HG03175 (cell line): ENCODE measurements around the gene AGPAT1.
"Not testable (repeated sequence)": the region's sequence is repeated elsewhere in the genome, so short reads cannot be mapped to it uniquely, and the experiment has no call there.

Source experiments
- ATAC-seq: cut with Tn5 transposase; IDR thresholded peaks from one replicate; pipeline ENCODE4 v1.9.1; 2021; ENCODE audit warnings: mild to moderate bottlenecking, moderate library complexity; ENCODE audit not compliant: unreplicated experiment

Gene AGPAT1

GRCh38 chr6:32151181-32151862 is 24.6 kb downstream of the AGPAT1 start:
- no peak for ATAC-seq

GRCh38 chr6:32149932-32150870 is 25.7 kb downstream of the AGPAT1 start:
- ATAC-seq: no peak

- ATAC-seq: no peak
Measured at GRCh38 chr6:32149092-32149755, 26.7 kb downstream of the AGPAT1 start.

- no peak for ATAC-seq
Measured at GRCh38 chr6:32148289-32149091, 27.4 kb downstream of the AGPAT1 start.

- ATAC-seq: no peak
Measured at GRCh38 chr6:32147401-32148132, 28.3 kb downstream of the AGPAT1 start.

- no peak for ATAC-seq
Measured at GRCh38 chr6:32146687-32147086, 29.2 kb downstream of the AGPAT1 start.

- ATAC-seq: no peak
Measured at GRCh38 chr6:32146287-32146686, 29.6 kb downstream of the AGPAT1 start.

- ATAC-seq: not testable (repeated sequence)
Measured at GRCh38 chr6:32144238-32144637, 31.6 kb downstream of the AGPAT1 start.

GRCh38 chr6:32140420-32141046 is 35.4 kb downstream of the AGPAT1 start:
- ATAC-seq: no peak

- ATAC-seq: no peak
Measured at GRCh38 chr6:32139590-32139989, 36.3 kb downstream of the AGPAT1 start.

- ATAC-seq: no peak
Measured at GRCh38 chr6:32137454-32137853, 38.4 kb downstream of the AGPAT1 start.

GRCh38 chr6:32133786-32134185 is 42.1 kb downstream of the AGPAT1 start:
- ATAC-seq: no peak

GRCh38 chr6:32132110-32132509 is 43.8 kb downstream of the AGPAT1 start:
- no peak for ATAC-seq

- no peak for ATAC-seq
Measured at GRCh38 chr6:32131439-32131948, 44.4 kb downstream of the AGPAT1 start.

GRCh38 chr6:32129297-32130088 is 46.4 kb downstream of the AGPAT1 start:
- ATAC-seq: no peak

GRCh38 chr6:32128751-32129296 is 47.1 kb downstream of the AGPAT1 start:
- ATAC-seq: no peak

- peak; percentile 92 for ATAC-seq
Measured at GRCh38 chr6:32127717-32128592, 47.9 kb downstream of the AGPAT1 start, which contains the start of gene ATF6B. TSS of gene ATF6B (minus strand) at chr6:32128246. CDS start at chr6:32128207, 39 bp downstream.
